ENCODE measurements around the gene CDC14B. TPM values are rescaled to one million over a fixed set of nuclear protein-coding genes. Genes with fewer than 3 reads are reported as not detected.

CDC14B gene
- total RNA-seq, 1 experiment from 2014 or later = 57.1 TPM

DNA sequence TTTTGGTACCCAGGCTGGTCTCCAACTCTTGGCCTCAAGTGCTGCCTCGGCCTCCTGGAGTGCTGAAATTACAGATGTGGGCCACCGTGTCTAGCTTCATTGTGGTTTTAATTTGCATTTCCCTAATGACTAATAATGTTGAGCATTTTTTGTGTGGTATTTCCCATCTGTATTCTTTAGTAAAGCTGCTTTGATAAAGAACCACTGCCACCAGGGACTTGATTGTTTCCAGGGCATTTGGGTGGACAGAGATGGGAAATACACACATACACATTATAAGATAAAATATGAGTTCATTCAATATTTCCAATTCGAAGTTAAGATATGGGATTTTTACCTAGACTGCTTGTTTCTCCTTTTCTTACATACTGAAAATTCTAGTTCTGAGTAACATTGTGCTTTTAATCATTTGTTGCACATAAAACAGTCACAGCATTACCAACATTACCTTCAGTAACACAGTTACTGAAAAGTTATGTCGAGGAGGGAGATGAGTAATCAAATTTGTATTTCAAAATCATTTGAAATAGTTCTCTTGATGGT lies 140.7 kb downstream of the CDC14B start:
- TF ChIP-seq ZBTB21 (CRISPR knock-in tag; IDR thresholded peaks at IDR 0.05; ENCODE audit: borderline replicate concordance) = no peak
- TF ChIP-seq JUN (CRISPR knock-in tag; IDR thresholded peaks at IDR 0.05) = no peak
- TF ChIP-seq, protein P1, sequence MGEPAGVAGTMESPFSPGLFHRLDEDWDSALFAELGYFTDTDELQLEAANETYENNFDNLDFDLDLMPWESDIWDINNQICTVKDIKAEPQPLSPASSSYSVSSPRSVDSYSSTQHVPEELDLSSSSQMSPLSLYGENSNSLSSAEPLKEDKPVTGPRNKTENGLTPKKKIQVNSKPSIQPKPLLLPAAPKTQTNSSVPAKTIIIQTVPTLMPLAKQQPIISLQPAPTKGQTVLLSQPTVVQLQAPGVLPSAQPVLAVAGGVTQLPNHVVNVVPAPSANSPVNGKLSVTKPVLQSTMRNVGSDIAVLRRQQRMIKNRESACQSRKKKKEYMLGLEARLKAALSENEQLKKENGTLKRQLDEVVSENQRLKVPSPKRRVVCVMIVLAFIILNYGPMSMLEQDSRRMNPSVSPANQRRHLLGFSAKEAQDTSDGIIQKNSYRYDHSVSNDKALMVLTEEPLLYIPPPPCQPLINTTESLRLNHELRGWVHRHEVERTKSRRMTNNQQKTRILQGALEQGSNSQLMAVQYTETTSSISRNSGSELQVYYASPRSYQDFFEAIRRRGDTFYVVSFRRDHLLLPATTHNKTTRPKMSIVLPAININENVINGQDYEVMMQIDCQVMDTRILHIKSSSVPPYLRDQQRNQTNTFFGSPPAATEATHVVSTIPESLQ (CRISPR knock-in tag; IDR thresholded peaks at IDR 0.05) = no peak
- TF ChIP-seq, protein P2, sequence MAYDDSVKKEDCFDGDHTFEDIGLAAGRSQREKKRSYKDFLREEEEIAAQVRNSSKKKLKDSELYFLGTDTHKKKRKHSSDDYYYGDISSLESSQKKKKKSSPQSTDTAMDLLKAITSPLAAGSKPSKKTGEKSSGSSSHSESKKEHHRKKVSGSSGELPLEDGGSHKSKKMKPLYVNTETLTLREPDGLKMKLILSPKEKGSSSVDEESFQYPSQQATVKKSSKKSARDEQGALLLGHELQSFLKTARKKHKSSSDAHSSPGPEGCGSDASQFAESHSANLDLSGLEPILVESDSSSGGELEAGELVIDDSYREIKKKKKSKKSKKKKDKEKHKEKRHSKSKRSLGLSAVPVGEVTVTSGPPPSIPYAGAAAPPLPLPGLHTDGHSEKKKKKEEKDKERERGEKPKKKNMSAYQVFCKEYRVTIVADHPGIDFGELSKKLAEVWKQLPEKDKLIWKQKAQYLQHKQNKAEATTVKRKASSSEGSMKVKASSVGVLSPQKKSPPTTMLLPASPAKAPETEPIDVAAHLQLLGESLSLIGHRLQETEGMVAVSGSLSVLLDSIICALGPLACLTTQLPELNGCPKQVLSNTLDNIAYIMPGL (CRISPR knock-in tag; IDR thresholded peaks at IDR 0.05) = no peak
- TF ChIP-seq ZNF138 (CRISPR knock-in tag; conservative IDR thresholded peaks at IDR 0.05) = no peak
- TF ChIP-seq, protein P3, sequence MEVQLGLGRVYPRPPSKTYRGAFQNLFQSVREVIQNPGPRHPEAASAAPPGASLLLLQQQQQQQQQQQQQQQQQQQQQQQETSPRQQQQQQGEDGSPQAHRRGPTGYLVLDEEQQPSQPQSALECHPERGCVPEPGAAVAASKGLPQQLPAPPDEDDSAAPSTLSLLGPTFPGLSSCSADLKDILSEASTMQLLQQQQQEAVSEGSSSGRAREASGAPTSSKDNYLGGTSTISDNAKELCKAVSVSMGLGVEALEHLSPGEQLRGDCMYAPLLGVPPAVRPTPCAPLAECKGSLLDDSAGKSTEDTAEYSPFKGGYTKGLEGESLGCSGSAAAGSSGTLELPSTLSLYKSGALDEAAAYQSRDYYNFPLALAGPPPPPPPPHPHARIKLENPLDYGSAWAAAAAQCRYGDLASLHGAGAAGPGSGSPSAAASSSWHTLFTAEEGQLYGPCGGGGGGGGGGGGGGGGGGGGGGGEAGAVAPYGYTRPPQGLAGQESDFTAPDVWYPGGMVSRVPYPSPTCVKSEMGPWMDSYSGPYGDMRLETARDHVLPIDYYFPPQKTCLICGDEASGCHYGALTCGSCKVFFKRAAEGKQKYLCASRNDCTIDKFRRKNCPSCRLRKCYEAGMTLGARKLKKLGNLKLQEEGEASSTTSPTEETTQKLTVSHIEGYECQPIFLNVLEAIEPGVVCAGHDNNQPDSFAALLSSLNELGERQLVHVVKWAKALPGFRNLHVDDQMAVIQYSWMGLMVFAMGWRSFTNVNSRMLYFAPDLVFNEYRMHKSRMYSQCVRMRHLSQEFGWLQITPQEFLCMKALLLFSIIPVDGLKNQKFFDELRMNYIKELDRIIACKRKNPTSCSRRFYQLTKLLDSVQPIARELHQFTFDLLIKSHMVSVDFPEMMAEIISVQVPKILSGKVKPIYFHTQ (CRISPR knock-in tag; IDR thresholded peaks at IDR 0.05) = no peak
- no peak for TF ChIP-seq EMX1 (CRISPR knock-in tag; IDR thresholded peaks at IDR 0.05)
- TF ChIP-seq NR3C1 (CRISPR knock-in tag; conservative IDR thresholded peaks at IDR 0.05; ENCODE audit: low read depth) = no peak
- TF ChIP-seq, protein P4, sequence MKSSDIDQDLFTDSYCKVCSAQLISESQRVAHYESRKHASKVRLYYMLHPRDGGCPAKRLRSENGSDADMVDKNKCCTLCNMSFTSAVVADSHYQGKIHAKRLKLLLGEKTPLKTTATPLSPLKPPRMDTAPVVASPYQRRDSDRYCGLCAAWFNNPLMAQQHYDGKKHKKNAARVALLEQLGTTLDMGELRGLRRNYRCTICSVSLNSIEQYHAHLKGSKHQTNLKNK (CRISPR knock-in tag; IDR thresholded peaks at IDR 0.05) = no peak
- TF ChIP-seq JAZF1 (CRISPR knock-in tag; IDR thresholded peaks at IDR 0.05) = no peak
- TF ChIP-seq, protein P5, sequence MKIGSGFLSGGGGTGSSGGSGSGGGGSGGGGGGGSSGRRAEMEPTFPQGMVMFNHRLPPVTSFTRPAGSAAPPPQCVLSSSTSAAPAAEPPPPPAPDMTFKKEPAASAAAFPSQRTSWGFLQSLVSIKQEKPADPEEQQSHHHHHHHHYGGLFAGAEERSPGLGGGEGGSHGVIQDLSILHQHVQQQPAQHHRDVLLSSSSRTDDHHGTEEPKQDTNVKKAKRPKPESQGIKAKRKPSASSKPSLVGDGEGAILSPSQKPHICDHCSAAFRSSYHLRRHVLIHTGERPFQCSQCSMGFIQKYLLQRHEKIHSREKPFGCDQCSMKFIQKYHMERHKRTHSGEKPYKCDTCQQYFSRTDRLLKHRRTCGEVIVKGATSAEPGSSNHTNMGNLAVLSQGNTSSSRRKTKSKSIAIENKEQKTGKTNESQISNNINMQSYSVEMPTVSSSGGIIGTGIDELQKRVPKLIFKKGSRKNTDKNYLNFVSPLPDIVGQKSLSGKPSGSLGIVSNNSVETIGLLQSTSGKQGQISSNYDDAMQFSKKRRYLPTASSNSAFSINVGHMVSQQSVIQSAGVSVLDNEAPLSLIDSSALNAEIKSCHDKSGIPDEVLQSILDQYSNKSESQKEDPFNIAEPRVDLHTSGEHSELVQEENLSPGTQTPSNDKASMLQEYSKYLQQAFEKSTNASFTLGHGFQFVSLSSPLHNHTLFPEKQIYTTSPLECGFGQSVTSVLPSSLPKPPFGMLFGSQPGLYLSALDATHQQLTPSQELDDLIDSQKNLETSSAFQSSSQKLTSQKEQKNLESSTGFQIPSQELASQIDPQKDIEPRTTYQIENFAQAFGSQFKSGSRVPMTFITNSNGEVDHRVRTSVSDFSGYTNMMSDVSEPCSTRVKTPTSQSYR (CRISPR knock-in tag; IDR thresholded peaks at IDR 0.05) = no peak
- TF ChIP-seq, protein P6, sequence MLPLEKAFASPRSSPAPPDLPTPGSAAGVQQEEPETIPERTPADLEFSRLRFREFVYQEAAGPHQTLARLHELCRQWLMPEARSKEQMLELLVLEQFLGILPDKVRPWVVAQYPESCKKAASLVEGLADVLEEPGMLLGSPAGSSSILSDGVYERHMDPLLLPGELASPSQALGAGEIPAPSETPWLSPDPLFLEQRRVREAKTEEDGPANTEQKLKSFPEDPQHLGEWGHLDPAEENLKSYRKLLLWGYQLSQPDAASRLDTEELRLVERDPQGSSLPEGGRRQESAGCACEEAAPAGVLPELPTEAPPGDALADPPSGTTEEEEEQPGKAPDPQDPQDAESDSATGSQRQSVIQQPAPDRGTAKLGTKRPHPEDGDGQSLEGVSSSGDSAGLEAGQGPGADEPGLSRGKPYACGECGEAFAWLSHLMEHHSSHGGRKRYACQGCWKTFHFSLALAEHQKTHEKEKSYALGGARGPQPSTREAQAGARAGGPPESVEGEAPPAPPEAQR (CRISPR knock-in tag; IDR thresholded peaks at IDR 0.05) = no peak
- TF ChIP-seq MXD4 (CRISPR knock-in tag; IDR thresholded peaks at IDR 0.05; ENCODE audit: borderline replicate concordance) = no peak
- Mint-ChIP-seq H3K36me3 (peaks cover 9% of the 10 kb centered on the region), H3K27ac (no peak overlapping the region), H3K4me3 (no peak overlapping the region), H3K27me3 (ENCODE audit: low read depth) (no peaks in the 10 kb centered on the region), H3K9me3 (no peaks in the 10 kb centered on the region), H3K4me1 (no peaks in the 10 kb centered on the region)
- CTCF ChIA-PET = interaction anchor here (1.0 to 1.7 kb wide), 2 partner anchors 37 to 152 kb away, joined by 4 read pairs; no protein-coding TSS in a partner anchor
- DNase-seq (ENCODE audit: low spot score) (no peak), ATAC-seq (no peak)
- POLR2A ChIA-PET = no interaction called here

DNA sequence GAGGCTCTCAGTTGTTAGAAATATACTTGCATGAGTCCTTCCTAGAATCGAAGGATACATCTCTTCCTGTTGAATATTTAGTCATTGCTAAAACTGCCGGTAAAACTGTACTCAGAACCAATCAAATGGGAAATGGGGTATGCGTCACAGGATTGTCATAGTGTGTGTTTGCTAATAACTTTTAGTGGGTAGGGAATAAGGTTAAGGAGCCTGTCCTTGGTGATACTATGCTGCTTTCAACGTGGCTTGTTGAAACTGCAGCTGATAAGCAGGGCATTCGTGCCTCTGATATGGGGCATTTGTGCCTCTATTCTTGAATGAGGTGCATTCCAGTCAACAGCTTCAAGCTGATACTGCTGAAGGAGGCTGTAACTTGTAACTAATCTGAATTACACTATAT lies 143.1 kb downstream of the CDC14B start:
- no peak for DNase-seq (ENCODE audit: low spot score)
- TF ChIP-seq EMX1 (CRISPR knock-in tag; IDR thresholded peaks at IDR 0.05) (no peak), NFATC4 (CRISPR knock-in tag; IDR thresholded peaks at IDR 0.05) (no peak), ZNF671 (CRISPR knock-in tag; IDR thresholded peaks at IDR 0.05) (no peak), KAT7 (CRISPR knock-in tag; IDR thresholded peaks at IDR 0.05; ENCODE audit: borderline replicate concordance) (no peak), ELF4 (CRISPR knock-in tag; IDR thresholded peaks at IDR 0.05; ENCODE audit: low read depth) (no peak)
- TF ChIP-seq, protein P3 (CRISPR knock-in tag; IDR thresholded peaks at IDR 0.05) = no peak
- Mint-ChIP-seq H3K9me3 (no peaks in the 10 kb centered on the region), H3K27me3 (ENCODE audit: low read depth) (no peaks in the 10 kb centered on the region), H3K36me3 (peaks cover 3% of the 10 kb centered on the region), H3K4me3 (no peak overlapping the region), H3K27ac (no peak overlapping the region), H3K4me1 (no peaks in the 10 kb centered on the region)
- ATAC-seq = no peak
- ChIA-PET POLR2A (no interaction called here), CTCF (no interaction called here)
